PC-9 (cell line): ENCODE results near the gene EFNA2. TPM values are rescaled to one million over a fixed set of nuclear protein-coding genes. Genes with fewer than 3 reads are reported as not detected.

Experiments
- BruUV-seq: library from RNA; stranded (reverse); fragments of 400-500 nt; replicated peaks from 2 replicates; lab custom pipeline; 2021; lab: Mats Ljungman, UMichigan
- CTCF ChIA-PET: fragments of 300-600 bp; sonication (Branson Sonifier 250); formaldehyde crosslinking; loops from one replicate; lab custom pipeline; 2022; ENCODE audit warnings: antibody characterized with exemption; lab: Charles Lee
- POLR2A ChIA-PET: fragments of 300-600 bp; sonication (Branson Sonifier 250); formaldehyde crosslinking; loops from one replicate; lab custom pipeline; 2022; ENCODE audit warnings: antibody characterized with exemption; ENCODE audit not compliant: unreplicated experiment; lab: Charles Lee
- DNase-seq, 2 experiments: peaks; one replicate each; pipeline versions ENCODE4 v3.0.0 to v3.0.0-alpha.2; 2015 to 2022; ENCODE audit warnings: mixed read lengths in 1 of 2
- H2AFZ ChIP-seq: fragments of 200-600 bp; sonication (generic); 2 replicates; pipeline ENCODE4 v1.8.1; 2017; ENCODE audit warnings: antibody characterized with exemption
- H3F3A ChIP-seq: fragments of 200-600 bp; sonication (generic); 2 replicates; pipeline ENCODE4 v1.8.1; 2017; ENCODE audit warnings: antibody characterized with exemption, mild to moderate bottlenecking, low read depth; ENCODE audit not compliant: insufficient read depth
- H3K27ac ChIP-seq: fragments of 200-600 bp; sonication (generic); 2 replicates; pipeline ENCODE4 v1.6.1; 2016; ENCODE audit warnings: mixed run types
- H3K27me3 ChIP-seq: fragments of 200-600 bp; sonication (generic); 2 replicates; pipeline ENCODE4 v1.6.1; 2016; ENCODE audit warnings: low read depth, mixed run types; ENCODE audit not compliant: insufficient read depth
- H3K36me3 ChIP-seq: fragments of 200-600 bp; sonication (generic); 2 replicates; pipeline ENCODE4 v1.6.1; 2016; ENCODE audit warnings: low read depth, mixed run types
- H3K4me1 ChIP-seq: fragments of 200-600 bp; sonication (generic); replicated peaks from 2 replicates; pipeline ENCODE4 v1.6.1; 2016; ENCODE audit warnings: mixed run types; ENCODE audit not compliant: insufficient read depth
- H3K4me2 ChIP-seq: fragments of 200-600 bp; sonication (generic); 2 replicates; pipeline ENCODE4 v1.6.1; 2017; ENCODE audit warnings: mixed run types
- H3K4me3 ChIP-seq: fragments of 200-600 bp; sonication (generic); 2 replicates; pipeline ENCODE4 v1.6.1; 2016; ENCODE audit warnings: mixed run types
- H3K79me2 ChIP-seq: fragments of 200-600 bp; sonication (generic); 2 replicates; pipeline ENCODE4 v1.6.1; 2017; ENCODE audit warnings: low read depth, mixed run types
- H3K9me2 ChIP-seq: fragments of 200-600 bp; sonication (generic); 2 replicates; pipeline ENCODE4 v1.8.1; 2017; ENCODE audit warnings: mild to moderate bottlenecking; ENCODE audit not compliant: insufficient read depth
- H3K9me3 ChIP-seq: fragments of 200-600 bp; sonication (generic); 2 replicates; pipeline ENCODE4 v1.8.1; 2016; ENCODE audit warnings: low read depth; ENCODE audit not compliant: insufficient read depth
- H4K20me1 ChIP-seq: fragments of 200-600 bp; sonication (generic); 2 replicates; pipeline ENCODE4 v1.8.1; 2017; ENCODE audit not compliant: insufficient read depth
- CTCF ChIP-seq: fragments of 200-600 bp; sonication (generic); conservative IDR thresholded peaks from 2 replicates; pipeline ENCODE4 v1.6.1; 2017; ENCODE audit warnings: mixed run types, antibody characterized with exemption, mild to moderate bottlenecking, moderate library complexity
- EZH2 ChIP-seq: fragments of 200-600 bp; sonication (generic); IDR thresholded peaks from 2 replicates; pipeline ENCODE4 v1.8.0; 2017; ENCODE audit warnings: antibody characterized with exemption, low read depth
- intact Hi-C: fragments of 100-400 bp; cut with micrococcal nuclease; formaldehyde crosslinking; loops from one replicate; pipeline ENCODE4 v1.10.0; 2022; ENCODE audit not compliant: unreplicated experiment
- total RNA-seq: library from RNA; stranded (reverse); gene quantifications from 2 replicates; pipeline ENCODE4 v1.2.3, GENCODE V29; 2021

EFNA2 gene
- total RNA-seq, 1 experiment from 2014 or later = not detected

- no peak overlapping the region for H3K27ac ChIP-seq
- peak; percentile 43 to 85 for DNase-seq
- peak overlapping the region; percentile 78 for H3K4me2 ChIP-seq
- POLR2A ChIA-PET = no interaction called here
- BruUV-seq = no TSS peak
- no peaks in the 10 kb centered on the region for H3K9me2 ChIP-seq
- intact Hi-C loops = loop anchor here (1.0 kb wide), 1 partner anchor 319 kb away; no protein-coding TSS in a partner anchor
- TF ChIP-seq EZH2 = no peak
- TF ChIP-seq CTCF = peak; percentile 53
- H3K79me2 ChIP-seq = peaks cover 9% of the 10 kb centered on the region
- no peaks in the 10 kb centered on the region for H3K9me3 ChIP-seq
- no peaks in the 10 kb centered on the region for H3K36me3 ChIP-seq
- CTCF ChIA-PET = interaction anchor here (0.6 kb wide), 1 partner anchor 210 kb away, joined by 4 read pairs; no protein-coding TSS in a partner anchor
- no peaks in the 10 kb centered on the region for H4K20me1 ChIP-seq
- H3K27me3 ChIP-seq = no peaks in the 10 kb centered on the region
- H2AFZ ChIP-seq = no peak overlapping the region
- peak overlapping the region; percentile 73 for H3K4me3 ChIP-seq
- H3F3A ChIP-seq = peaks cover 27% of the 10 kb centered on the region; the same call in 1 of the 2 replicates
- peaks cover 23% of the 10 kb centered on the region for H3K4me1 ChIP-seq
Measured at GRCh38 chr19:1239796-1240737, 45.6 kb upstream of the EFNA2 start.

GRCh38 chr19:1240925-1241324, 44.7 kb upstream of the EFNA2 start:
- H3K9me2 ChIP-seq = no peaks in the 10 kb centered on the region
- no peaks in the 10 kb centered on the region for H3K36me3 ChIP-seq
- no peaks in the 10 kb centered on the region for H4K20me1 ChIP-seq
- H3K4me3 ChIP-seq = peak overlapping the region; percentile 73
- no TSS peak for BruUV-seq
- no peak overlapping the region for H2AFZ ChIP-seq
- TF ChIP-seq CTCF (no peak), EZH2 (no peak)
- peaks cover 27% of the 10 kb centered on the region; the same call in 1 of the 2 replicates for H3F3A ChIP-seq
- DNase-seq = no peak
- H3K4me1 ChIP-seq = peaks cover 25% of the 10 kb centered on the region
- peaks cover 9% of the 10 kb centered on the region for H3K79me2 ChIP-seq
- H3K27me3 ChIP-seq = no peaks in the 10 kb centered on the region
- intact Hi-C loops = loop anchor here (1.0 kb wide), 1 partner anchor 320 kb away; no protein-coding TSS in a partner anchor
- H3K27ac ChIP-seq = no peak overlapping the region
- CTCF ChIA-PET = interaction anchor here (0.5 to 0.6 kb wide), 2 partner anchors 211 to 734 kb away, joined by 3 to 4 read pairs; no protein-coding TSS in a partner anchor
- no peaks in the 10 kb centered on the region for H3K9me3 ChIP-seq
- H3K4me2 ChIP-seq = peak overlapping the region; percentile 78
- POLR2A ChIA-PET = interaction anchor here (0.5 to 0.7 kb wide), 2 partner anchors 8 to 24 kb away, joined by 3 to 5 read pairs; no protein-coding TSS in a partner anchor

- H4K20me1 ChIP-seq = no peaks in the 10 kb centered on the region
- intact Hi-C loops = no loop called here
- H2AFZ ChIP-seq = peak within 1 kb of the TSS; percentile 70
- TF ChIP-seq EZH2 (no peak), CTCF (no peak)
- POLR2A ChIA-PET = interaction anchor here (0.5 to 0.7 kb wide), 2 partner anchors 9 to 24 kb away, joined by 3 to 5 read pairs; no protein-coding TSS in a partner anchor
- peak within 1 kb of the TSS; percentile 78 for H3K4me2 ChIP-seq
- CTCF ChIA-PET = interaction anchor here (0.7 kb wide), 1 partner anchor 128 kb away, joined by 7 read pairs; no protein-coding TSS in a partner anchor
- peaks cover 27% of the 10 kb centered on the region; the same call in 1 of the 2 replicates for H3F3A ChIP-seq
- H3K27me3 ChIP-seq = no peaks in the 10 kb centered on the region
- peaks cover 9% of the 10 kb centered on the region for H3K79me2 ChIP-seq
- peaks cover 25% of the 10 kb centered on the region for H3K4me1 ChIP-seq
- H3K36me3 ChIP-seq = no peaks in the 10 kb centered on the region
- peak within 1 kb of the TSS; percentile 73 for H3K4me3 ChIP-seq
- H3K27ac ChIP-seq = no peak within 1 kb of the TSS
- no peaks in the 10 kb centered on the region for H3K9me3 ChIP-seq
- BruUV-seq = no TSS peak
- no peaks in the 10 kb centered on the region for H3K9me2 ChIP-seq
- DNase-seq = peak; percentile 74 to 83
Measured at GRCh38 chr19:1241417-1242095, 44.1 kb upstream of the EFNA2 start, which contains the start of gene ATP5F1D. ATP5F1D (plus strand) TSS chr19:1241751; CDS start chr19:1241851, 100 bp downstream.
